Pancreas (tissue), 10 donors: ENCODE results near the gene MANF. TPM values are rescaled to one million over a fixed set of nuclear protein-coding genes. Genes with fewer than 3 reads are reported as not detected.

ENCODE experiments used
- ATAC-seq, 4 donors: fragments of 200-7000 bp; cut with Tn5 transposase; one replicate each; pipeline versions ENCODE4 v1.8.0 to v1.9.1; 2020; ENCODE audit warnings: mild to moderate bottlenecking in 4 of 4, moderate library complexity in 4 of 4
- DNase-seq, 6 donors: peaks; one replicate each; pipeline ENCODE4 v3.0.0-alpha.2; 2020
- FAIRE-seq: peaks from 2 replicates; lab custom pipeline; 2012; peaks lifted over from hg19 to GRCh38; lab: Jason Lieb, UNC
- H3K27ac ChIP-seq, 4 donors: fragments of 200-600 bp; sonication (generic); 1 replicate in 3 of 4; 2 replicates in 1 of 4; pipeline versions ENCODE4 v1.5.0 to v1.8.0; 2020
- H3K27me3 ChIP-seq, 4 donors: fragments of 200-600 bp; one replicate each; pipeline ENCODE4 v1.8.0; 2021
- H3K36me3 ChIP-seq, 3 donors: fragments of 200-600 bp; sonication (generic) in 1 of 3; one replicate each; pipeline versions ENCODE4 v1.5.0 to v1.8.0; 2020 to 2021
- H3K4me1 ChIP-seq, 3 donors: fragments of 200-600 bp; one replicate each; pipeline ENCODE4 v1.8.0; 2021
- H3K4me3 ChIP-seq, 4 donors: fragments of 200-600 bp; sonication (generic) in 2 of 4; one replicate each; pipeline versions ENCODE4 v1.5.0 to v1.8.0; 2020 to 2021
- H3K9me3 ChIP-seq, 4 donors: fragments of 200-600 bp; one replicate each; pipeline ENCODE4 v1.8.0; 2021
- CTCF ChIP-seq, 4 donors: fragments of 200-600 bp; sonication (generic) in 3 of 4; IDR thresholded peaks; one replicate each; pipeline versions ENCODE4 v1.5.0 to v1.8.0; 2021; ENCODE audit warnings: antibody characterized with exemption in 4 of 4
- WGBS, 2 donors: extraction: QIAGEN DNeasy Blood & Tissue Kit; methylation state at CpG; one replicate each; pipeline ENCODE4 v1.1.7; 2013; 5-methylcytosine and 5-hydroxymethylcytosine counted together
- intact Hi-C, 3 donors: fragments of 100-400 bp; cut with DNase I; formaldehyde crosslinking; loops; one replicate each; pipeline versions ENCODE4 v1.11.1 to v1.14.2; 2022
- polyA plus RNA-seq, 2 donors: library from polyadenylated mRNA; stranded (reverse); fragments of 200-250 nt; gene quantifications; one replicate each; pipeline ENCODE4 v1.2.3, GENCODE V29; 2013
- total RNA-seq, 6 donors: library from RNA; stranded (reverse); fragmentation: NEBNext Ultra II Directional in 4 of 6; extraction: Animal tissue kit (Norgen Biotek cat#: 25700) in 4 of 6; gene quantifications; one replicate each; pipeline versions ENCODE4 v1.2.1 to v1.2.4, GENCODE V29; 2021 to 2023
- donor health status: healthy with polysubstance abuse.
- donor health status: DM: no; HTN: no; CAD: no; lungs with moderate emphysema.
- donor health status: DM: no; HTN: no; CAD: no.
- donor health status: control.
- donor health status: control.
- donor health status: Bipolar disorder and iron deficiency.
- donor health status: DM: yes; HTN: yes; CAD: no.
- donor health status: DM: no; HTN: no; CAD: no.
- donor health status: DM: no; HTN: no; CAD: no.
- donor health status: DM: yes; HTN: yes; CAD: no.

MANF gene
- total and polyA plus RNA-seq, 8 donors = 30.6 to 74.4 (median 51.6) TPM

- H3K9me3 ChIP-seq = no peaks in the 10 kb centered on the region
- peaks cover 0 to 38% (median 16%) of the 10 kb centered on the region in 3 donors for H3K36me3 ChIP-seq
- TF ChIP-seq CTCF (IDR thresholded peaks at IDR 0.05) = no peak
- H3K4me1 ChIP-seq = peaks cover 24 to 28% (median 28%) of the 10 kb centered on the region in 3 donors
- no peaks in the 10 kb centered on the region for H3K27me3 ChIP-seq
- H3K27ac ChIP-seq = no peak overlapping the region
- FAIRE-seq = no peak
- ATAC-seq = no peak
- DNase-seq = peak in 1 of 6 donors; percentile 4
- H3K4me3 ChIP-seq = no peak overlapping the region
- intact Hi-C loops = loop anchor here in 1 of 3 donors (10.0 kb wide), 1 partner anchor 408 kb away; no protein-coding TSS in a partner anchor
- WGBS, 2 donors = 89 to 100% methylated on average over 1 of the region's 1 CpG
These were observed 11.3 kb downstream of the MANF start for GRCh38 chr3:51396401-51396800.

GRCh38 chr3:51397392-51397791 lies 12.3 kb downstream of the MANF start:
- H3K4me1 ChIP-seq = peaks cover 19 to 26% (median 24%) of the 10 kb centered on the region in 3 donors
- intact Hi-C loops = loop anchor here in 1 of 3 donors (10.0 kb wide), 1 partner anchor 407 kb away; no protein-coding TSS in a partner anchor
- ATAC-seq (no peak), DNase-seq (peak in 1 of 6 donors; percentile 13), FAIRE-seq (no peak)
- H3K27me3 ChIP-seq = no peaks in the 10 kb centered on the region
- no peak overlapping the region for H3K4me3 ChIP-seq
- no peak overlapping the region for H3K27ac ChIP-seq
- peaks cover 0 to 38% (median 16%) of the 10 kb centered on the region in 3 donors for H3K36me3 ChIP-seq
- TF ChIP-seq CTCF (IDR thresholded peaks at IDR 0.05) = no peak
- no peaks in the 10 kb centered on the region for H3K9me3 ChIP-seq
- WGBS, 2 donors = 73 to 85% methylated on average over 5 of the region's 5 CpGs

GRCh38 chr3:51398595-51399310 lies 13.7 kb downstream of the MANF start:
- no peak for TF ChIP-seq CTCF (IDR thresholded peaks at IDR 0.05)
- no peak for ATAC-seq
- no peak for FAIRE-seq
- H3K4me1 ChIP-seq = peaks cover 10 to 14% (median 12%) of the 10 kb centered on the region in 3 donors
- WGBS, 2 donors = 70 to 78% methylated on average over 8 of the region's 8 CpGs
- peaks cover 0 to 39% (median 12%) of the 10 kb centered on the region in 3 donors for H3K36me3 ChIP-seq
- no peaks in the 10 kb centered on the region for H3K9me3 ChIP-seq
- peak in 1 of 6 donors; percentile 30 for DNase-seq
- intact Hi-C loops = loop anchor here in 1 of 3 donors (10.0 kb wide), 1 partner anchor 406 kb away; no protein-coding TSS in a partner anchor
- H3K4me3 ChIP-seq = no peak overlapping the region
- H3K27ac ChIP-seq = no peak overlapping the region
- H3K27me3 ChIP-seq = no peaks in the 10 kb centered on the region

- Histone ChIP-seq H3K4me3 (no peak overlapping the region), H3K4me1 (peaks cover 0 to under 1% (median 0%) of the 10 kb centered on the region in 3 donors), H3K27me3 (no peaks in the 10 kb centered on the region), H3K36me3 (peaks cover 0 to 33% (median 9%) of the 10 kb centered on the region in 3 donors), H3K27ac (no peak overlapping the region), H3K9me3 (no peaks in the 10 kb centered on the region)
- no peak for TF ChIP-seq CTCF (IDR thresholded peaks at IDR 0.05)
- intact Hi-C loops = no loop called here
- DNase-seq = peak in 1 of 6 donors; percentile 5
- no peak for FAIRE-seq
- ATAC-seq = no peak
- 88 to 96% methylated on average over 4 of the region's 4 CpGs for WGBS, 2 donors
These were observed 15.1 kb downstream of the MANF start for GRCh38 chr3:51400166-51400565.

- Histone ChIP-seq H3K27me3 (no peaks in the 10 kb centered on the region), H3K4me3 (no peak overlapping the region), H3K36me3 (peaks cover 0 to 17% (median 2%) of the 10 kb centered on the region in 3 donors), H3K9me3 (no peaks in the 10 kb centered on the region), H3K27ac (no peak overlapping the region), H3K4me1 (no peaks in the 10 kb centered on the region)
- DNase-seq = no peak
- FAIRE-seq = no peak
- TF ChIP-seq CTCF (IDR thresholded peaks at IDR 0.05) = no peak
- 78 to 85% methylated on average over 4 of the region's 4 CpGs for WGBS, 2 donors
- ATAC-seq = peak in 2 of 4 donors; percentile 14 to 48
- intact Hi-C loops = no loop called here
These were observed 16.6 kb downstream of the MANF start for GRCh38 chr3:51401735-51402134.
